UCSD-AML1 (cell line): Measurements from ENCODE around the gene PARD3.

Experiments used
- DNase-seq: peaks from one replicate; lab custom pipeline; 2025; ENCODE audit not compliant: unreplicated experiment; lab: John Stamatoyannopoulos, UW

PARD3 gene

DNA sequence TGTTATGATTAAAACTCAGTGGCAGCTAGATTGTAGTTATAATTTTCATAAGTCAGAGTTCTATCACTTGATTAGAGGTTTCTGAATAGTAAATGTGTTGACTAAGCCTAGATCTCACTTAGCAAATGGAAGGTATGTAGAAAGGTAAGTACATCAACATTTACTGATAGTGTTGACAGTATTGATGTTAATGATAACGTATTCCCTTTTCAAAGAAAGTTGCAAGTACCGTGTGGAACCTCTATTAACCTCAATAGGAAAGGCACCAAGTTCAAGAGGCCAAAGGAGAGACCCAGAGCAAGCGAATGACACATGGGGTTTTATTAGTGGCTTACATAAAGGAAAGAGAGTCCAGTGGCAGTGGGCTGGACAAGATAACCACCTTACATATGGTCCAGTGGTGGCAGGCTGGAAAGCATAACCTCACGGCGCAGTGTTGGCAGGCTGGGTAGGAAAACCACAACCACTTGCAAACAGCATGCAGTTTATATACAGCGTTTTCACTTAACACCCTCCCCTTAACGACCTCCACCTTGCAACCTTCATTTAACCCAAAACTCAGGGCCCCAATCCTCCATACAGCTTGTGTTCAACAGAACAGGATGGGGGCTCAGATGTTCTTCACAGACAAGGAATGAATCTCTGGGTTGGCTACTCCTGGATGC lies 611.0 kb downstream of the PARD3 start:
- no peak for DNase-seq

DNA sequence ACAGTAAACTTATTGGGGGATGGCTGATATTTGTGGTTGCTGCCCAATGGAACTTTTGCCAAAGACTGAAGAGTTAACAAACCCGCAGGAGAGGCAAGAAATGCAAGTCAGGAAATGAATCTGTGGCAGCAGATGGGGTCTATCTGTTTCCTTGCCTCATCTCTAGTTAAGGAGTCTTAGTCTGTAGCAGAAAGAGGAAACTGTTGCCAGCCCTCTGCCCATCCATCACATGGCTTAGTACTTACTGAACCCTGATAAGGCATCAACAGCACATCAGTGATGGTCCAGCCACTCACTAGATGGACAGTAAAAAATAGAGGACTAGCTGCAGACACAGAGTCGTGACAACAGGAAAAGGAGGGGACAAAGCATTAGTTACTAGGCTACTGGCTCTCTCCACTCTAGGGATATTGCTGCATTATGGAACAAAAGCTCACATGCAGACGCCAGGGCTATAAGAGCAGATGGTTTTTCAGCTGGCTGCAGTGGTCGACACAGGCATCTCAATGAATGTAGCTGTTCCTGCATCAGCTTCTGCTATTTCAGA lies 614.7 kb downstream of the PARD3 start:
- DNase-seq: peak; percentile 17

- DNase-seq: no peak
Observed at GRCh38 chr10:34198953-34199352, 616.1 kb downstream of the PARD3 start.

GRCh38 chr10:34196058-34196433 lies 619.0 kb downstream of the PARD3 start:
- no peak for DNase-seq

GRCh38 chr10:34195364-34196057 lies 619.6 kb downstream of the PARD3 start:
- DNase-seq: no peak

DNA sequence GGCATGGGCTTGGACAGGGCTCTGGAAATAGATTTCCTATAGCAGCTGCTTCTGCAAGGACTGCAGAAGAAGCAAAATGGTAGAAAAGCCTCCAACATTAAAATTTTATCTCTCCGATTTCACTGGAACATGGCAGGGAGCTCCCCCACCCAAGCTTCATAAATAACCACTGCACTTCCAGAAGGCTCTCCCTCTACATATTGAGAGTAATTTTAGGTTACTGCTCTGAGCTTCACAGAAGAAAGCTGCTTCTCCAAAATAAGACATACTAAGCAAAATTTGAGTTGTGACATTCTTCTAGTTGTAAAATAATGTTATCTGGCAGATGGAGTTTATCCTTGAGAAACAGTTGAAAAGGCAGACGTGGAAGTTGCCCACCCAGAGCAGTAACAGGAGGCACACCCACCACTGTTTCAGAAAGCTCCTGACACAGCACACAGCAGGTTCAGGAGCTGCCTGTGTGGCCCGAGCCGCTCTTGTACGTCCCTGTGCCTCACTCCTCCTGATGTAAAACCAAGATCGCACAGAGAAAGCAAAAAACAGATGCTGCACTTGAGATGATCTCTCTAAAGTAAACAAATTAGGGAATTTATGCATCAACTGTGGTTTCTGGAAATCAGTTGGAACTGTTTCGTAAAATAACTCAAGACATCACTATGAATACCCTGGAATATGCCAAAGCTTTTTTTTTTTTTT lies 621.0 kb downstream of the PARD3 start:
- no peak for DNase-seq

DNA sequence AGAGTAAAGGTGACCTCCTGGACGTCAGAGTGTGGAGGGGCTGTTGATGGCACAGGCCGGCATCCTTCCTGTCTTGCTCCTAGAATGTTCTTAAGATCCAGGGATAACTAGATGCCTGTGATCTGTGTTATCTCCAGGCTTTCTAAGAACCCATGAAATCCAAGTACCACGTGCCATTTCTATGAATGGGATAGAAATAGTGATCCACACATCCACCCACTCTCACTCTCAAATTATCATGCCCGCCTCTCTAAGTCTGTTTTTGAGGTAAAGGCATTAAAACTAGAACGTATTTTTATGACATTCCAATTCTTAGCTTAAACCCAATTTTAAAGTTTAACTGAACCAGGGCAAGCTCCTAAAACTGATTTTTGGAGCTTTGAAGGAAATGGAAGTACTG lies 622.5 kb downstream of the PARD3 start:
- no peak for DNase-seq

GRCh38 chr10:34191406-34191805 lies 623.7 kb downstream of the PARD3 start:
- no peak for DNase-seq

DNA sequence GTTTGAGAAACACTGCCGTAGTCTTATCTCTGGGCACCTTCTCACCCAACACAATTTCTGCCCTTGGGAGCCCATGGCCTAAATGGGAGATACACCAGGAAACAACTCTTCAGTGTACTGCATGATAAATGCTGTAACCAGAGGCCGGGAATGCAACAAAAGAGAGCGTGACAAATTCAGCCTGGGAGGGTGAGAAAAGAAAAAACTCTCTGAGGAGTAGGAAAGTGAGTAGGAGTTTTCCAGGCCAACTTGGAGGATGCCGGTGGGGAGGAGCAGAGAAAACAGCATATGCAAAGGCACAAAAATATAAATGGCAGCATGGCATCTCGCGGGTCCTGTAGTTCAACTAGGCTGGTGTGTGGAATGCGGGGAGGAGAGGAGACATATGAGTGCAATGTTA lies 624.5 kb downstream of the PARD3 start:
- no peak for DNase-seq

DNA sequence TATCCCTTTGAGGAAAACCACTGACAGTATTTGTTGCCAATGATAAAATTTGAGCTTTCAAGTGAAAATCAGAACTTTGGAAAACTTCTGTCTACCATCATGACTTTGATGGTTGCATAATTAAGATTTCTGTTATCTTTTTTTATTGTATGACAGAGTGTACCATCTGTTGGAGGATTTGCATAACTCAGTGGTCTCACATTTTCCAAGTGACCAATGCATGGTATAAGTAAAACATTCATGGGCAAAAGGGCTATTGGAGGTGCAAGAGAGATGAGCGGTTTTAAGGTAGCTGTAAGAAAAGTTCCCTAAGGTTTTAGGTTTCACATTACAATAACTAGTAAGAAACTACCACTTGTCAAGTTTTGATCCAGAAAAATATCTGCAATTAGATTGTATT lies 625.3 kb downstream of the PARD3 start:
- DNase-seq: no peak

DNA sequence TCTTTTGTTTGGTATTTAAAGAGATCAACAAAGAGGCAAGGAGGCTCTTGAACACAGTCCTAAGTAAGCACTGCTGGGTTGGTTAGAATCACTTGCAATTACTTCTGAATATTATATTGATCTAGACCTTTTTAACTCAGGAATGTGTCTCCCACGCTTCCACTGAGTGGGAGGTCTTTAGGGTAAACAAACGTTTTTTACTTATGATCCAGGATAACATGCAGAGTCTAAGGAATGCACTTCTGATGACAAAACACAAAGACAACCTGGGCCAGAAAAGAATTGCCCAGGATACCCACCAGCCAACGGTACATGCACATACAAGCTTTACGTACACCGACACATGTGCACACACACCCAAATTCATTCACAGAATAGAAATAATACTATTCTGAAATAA lies 626.9 kb downstream of the PARD3 start:
- no peak for DNase-seq

DNA sequence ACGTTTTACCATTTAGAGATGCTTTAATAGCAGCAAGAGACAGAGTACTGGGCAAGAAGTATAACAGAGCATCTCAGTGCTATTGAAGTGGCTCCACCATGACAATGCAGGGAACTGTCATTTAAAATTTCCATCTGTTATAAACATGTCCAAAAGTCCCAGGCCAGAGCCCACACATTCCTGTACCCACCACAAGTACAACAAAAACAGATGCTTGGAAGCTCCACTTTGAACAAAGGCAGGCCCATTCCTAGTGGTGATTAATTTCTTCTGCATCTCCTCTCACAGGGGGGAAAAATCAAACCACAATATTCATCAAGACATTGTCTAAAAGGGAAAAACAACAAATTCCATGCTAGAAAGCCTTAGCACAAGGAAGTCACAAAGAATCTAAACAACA lies 627.9 kb downstream of the PARD3 start:
- DNase-seq: no peak

GRCh38 chr10:34186745-34187144 lies 628.4 kb downstream of the PARD3 start:
- DNase-seq: no peak

GRCh38 chr10:34185998-34186397 lies 629.1 kb downstream of the PARD3 start:
- peak; percentile 18 for DNase-seq

DNA sequence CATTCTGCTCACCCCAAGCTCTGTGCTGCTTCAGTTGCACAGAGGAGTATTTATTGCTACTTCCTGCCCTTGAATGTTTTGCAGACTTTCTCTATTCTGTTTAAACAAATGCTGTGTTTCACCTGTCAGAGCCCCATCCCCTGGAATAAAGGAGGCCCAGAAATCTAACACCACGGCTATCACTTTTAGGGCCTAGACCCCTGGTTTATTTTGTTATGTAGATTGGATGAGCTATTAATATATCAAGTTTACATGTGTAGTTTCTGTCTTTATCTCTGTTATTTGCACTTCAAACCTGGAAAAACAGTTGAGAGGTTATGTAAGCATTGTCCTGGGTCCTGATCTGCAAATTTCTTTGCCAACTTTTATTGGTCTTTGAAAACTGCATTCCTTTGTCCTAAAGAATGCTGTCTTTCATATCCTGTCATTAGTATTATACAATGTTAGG lies 630.1 kb downstream of the PARD3 start:
- DNase-seq: no peak

GRCh38 chr10:34184397-34184796 lies 630.7 kb downstream of the PARD3 start:
- no peak for DNase-seq

DNA sequence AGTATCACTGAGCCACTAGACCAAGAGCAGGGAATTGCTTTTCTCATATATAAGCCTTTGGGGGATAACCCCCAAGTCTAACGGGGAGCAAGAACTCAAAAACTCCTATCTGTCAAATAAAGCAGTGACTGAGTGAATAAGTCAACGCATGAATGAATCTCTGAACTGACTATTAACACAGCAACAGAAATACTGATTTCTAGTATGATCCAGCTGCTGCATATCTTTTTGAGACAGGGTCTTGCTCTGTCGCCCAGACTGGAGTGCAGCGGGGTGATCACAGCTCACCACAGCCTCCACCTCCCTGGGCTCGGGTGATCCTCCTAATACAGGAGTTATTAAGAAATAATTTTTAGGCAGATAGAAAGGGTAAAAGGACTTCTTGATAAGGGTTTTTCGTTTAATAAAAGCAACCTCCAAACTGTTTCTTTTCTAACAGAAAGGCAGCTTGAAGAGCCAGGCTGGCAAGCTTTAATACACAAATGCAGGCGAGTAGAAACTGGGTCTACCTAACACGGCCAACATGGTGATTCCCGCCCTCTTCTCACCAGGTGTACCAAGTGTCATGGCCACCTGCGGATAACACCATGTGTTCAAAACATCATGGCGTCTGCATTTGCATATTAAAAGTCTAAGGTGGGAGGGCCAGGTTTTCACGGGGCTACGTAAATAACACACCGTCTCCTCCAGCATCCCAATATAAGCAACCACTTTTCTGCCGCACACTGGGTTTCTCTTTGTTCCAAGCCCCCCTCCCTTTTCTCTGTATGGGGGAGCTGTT lies 631.9 kb downstream of the PARD3 start:
- DNase-seq: no peak

DNA sequence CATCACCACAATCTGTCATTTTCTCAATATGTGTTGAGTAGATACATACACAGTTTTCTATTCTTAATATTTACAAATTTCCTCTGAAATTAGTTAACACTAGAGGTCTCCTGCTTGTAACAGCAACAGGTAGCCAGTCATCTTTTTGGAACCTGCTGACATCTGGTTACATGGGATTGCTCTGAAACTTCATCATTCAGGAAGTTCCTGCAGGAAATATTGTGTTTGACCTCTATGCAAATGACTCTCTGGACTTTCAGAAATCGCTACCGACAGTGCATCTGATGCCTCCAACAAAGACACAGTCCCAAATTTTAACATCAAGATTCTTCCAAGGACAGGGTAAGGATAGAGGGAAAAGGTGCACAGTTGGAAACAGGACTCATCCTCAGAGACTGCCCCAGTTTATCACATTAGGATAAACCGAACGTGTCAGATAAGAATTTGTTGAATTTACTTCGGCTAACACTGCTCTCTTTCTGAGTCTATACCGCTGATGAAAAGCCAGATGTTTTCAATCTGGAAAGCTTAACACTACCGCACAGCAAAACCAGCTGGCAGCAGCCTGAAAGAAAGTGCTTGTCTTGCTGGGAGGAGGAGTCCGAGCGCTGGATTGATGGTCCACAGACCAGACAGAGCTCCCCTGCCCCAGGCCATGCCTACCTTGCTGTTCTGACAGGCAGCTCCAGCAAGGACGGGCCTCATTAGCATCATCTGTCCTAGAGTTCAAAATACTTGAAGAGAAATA lies 633.4 kb downstream of the PARD3 start:
- DNase-seq: no peak

GRCh38 chr10:34180749-34181148 lies 634.3 kb downstream of the PARD3 start:
- DNase-seq: no peak

GRCh38 chr10:34179280-34179679 lies 635.8 kb downstream of the PARD3 start:
- no peak for DNase-seq

- DNase-seq: no peak
Observed at GRCh38 chr10:34178756-34179155, 636.3 kb downstream of the PARD3 start.
